Measurements from ENCODE around the gene ADAMTS12. TPM values are rescaled to one million over a fixed set of nuclear protein-coding genes. Genes with fewer than 3 reads are reported as not detected.

The ADAMTS12 gene
- total RNA-seq, 6 experiments from 2014 or later, result 42.2 to 49.7 (median 47.2) TPM

GRCh38 chr5:33474004-33474403 lies 417.8 kb downstream of the ADAMTS12 start:
- Mint-ChIP-seq H3K27me3 (ENCODE audit: insufficient read depth) (peaks cover 3% of the 10 kb centered on the region; the same call in 1 of the 2 replicates), H3K9me3 (no peaks in the 10 kb centered on the region), H3K27ac (no peak overlapping the region), H3K4me3 (no peak overlapping the region), H3K36me3 (ENCODE audit: low read depth) (peaks cover 47% of the 10 kb centered on the region), H3K4me1 (ENCODE audit: low read depth) (peaks cover 9% of the 10 kb centered on the region)
- DNase-seq, result no peak
- no peak for TF ChIP-seq CTCF (IDR thresholded peaks at IDR 0.05)

Other genes with a start within 250 kb of the ADAMTS12 start
- gene RXFP3, start 44.4 kb upstream of the ADAMTS12 start, total RNA-seq (2021; fragmentation: NEBNext Ultra II Directional; extraction: Animal tissue kit (Norgen Biotek cat#: 25700)), result not detected
- not detected for gene SLC45A2, start 92.7 kb upstream of the ADAMTS12 start, total RNA-seq (2021; fragmentation: NEBNext Ultra II Directional; extraction: Animal tissue kit (Norgen Biotek cat#: 25700))
- 10 to 100 TPM in 1 of 6 experiments, 1 to 10 TPM in 5; 8.1 to 16.8 (median 8.9) TPM for gene AMACR, start 116.1 kb upstream of the ADAMTS12 start, total RNA-seq (2021; fragmentation: NEBNext Ultra II Directional; extraction: Animal tissue kit (Norgen Biotek cat#: 25700))
- gene C1QTNF3, start 151.2 kb upstream of the ADAMTS12 start, total RNA-seq (2021; fragmentation: NEBNext Ultra II Directional; extraction: Animal tissue kit (Norgen Biotek cat#: 25700)), result under 1 TPM; 0.40 to 0.62 (median 0.50) TPM